Vagina (tissue), 2 donors: ENCODE measurements around the gene ARHGAP32.

Experiments used
- POLR2AphosphoS5 ChIP-seq, 2 donors: sonication (generic); formaldehyde crosslinking; IDR thresholded peaks; one replicate each; pipeline ENCODE4 v1.9.0; 2017; ENCODE audit warnings: antibody characterized with exemption in 2 of 2, mild to moderate bottlenecking in 2 of 2, low read depth in 1 of 2; ENCODE audit not compliant: insufficient read depth in 1 of 2
- TF ChIP-seq, protein P1 (sequence below), 3 experiments: fragments of 450-650 bp in 2 of 3; fragments of 200-600 bp in 1 of 3; sonication (generic) in 1 of 3; IDR thresholded peaks; one replicate each; pipeline ENCODE4 v1.5.1; 2017 to 2019; ENCODE audit warnings: antibody characterized with exemption in 3 of 3, mild to moderate bottlenecking in 2 of 3, moderate library complexity in 2 of 3

DNA sequence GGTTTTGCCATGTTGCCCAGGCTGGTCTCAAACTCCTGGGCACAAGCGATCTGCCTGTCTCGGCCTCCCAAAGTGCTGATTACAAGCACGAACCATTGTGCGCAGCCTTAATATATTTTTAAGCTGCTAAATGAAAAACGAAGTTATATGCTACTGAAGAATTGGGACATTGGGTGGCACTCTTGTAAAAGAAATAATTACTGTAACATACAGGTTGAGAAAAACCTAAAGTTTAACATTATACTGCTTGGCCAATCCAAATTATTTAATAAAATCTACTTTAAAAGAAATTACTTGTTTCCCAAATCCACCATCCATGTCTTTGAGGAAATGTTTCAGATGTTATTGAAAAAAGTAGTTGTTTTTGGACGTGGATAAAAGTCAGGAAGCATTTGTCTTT is 37.9 kb upstream of the ARHGAP32 start:
- TF ChIP-seq POLR2AphosphoS5 (IDR thresholded peaks at IDR 0.05; ENCODE audit: insufficient read depth in 1 of 2, low read depth in 1 of 2), result no peak
- TF ChIP-seq, protein P1, sequence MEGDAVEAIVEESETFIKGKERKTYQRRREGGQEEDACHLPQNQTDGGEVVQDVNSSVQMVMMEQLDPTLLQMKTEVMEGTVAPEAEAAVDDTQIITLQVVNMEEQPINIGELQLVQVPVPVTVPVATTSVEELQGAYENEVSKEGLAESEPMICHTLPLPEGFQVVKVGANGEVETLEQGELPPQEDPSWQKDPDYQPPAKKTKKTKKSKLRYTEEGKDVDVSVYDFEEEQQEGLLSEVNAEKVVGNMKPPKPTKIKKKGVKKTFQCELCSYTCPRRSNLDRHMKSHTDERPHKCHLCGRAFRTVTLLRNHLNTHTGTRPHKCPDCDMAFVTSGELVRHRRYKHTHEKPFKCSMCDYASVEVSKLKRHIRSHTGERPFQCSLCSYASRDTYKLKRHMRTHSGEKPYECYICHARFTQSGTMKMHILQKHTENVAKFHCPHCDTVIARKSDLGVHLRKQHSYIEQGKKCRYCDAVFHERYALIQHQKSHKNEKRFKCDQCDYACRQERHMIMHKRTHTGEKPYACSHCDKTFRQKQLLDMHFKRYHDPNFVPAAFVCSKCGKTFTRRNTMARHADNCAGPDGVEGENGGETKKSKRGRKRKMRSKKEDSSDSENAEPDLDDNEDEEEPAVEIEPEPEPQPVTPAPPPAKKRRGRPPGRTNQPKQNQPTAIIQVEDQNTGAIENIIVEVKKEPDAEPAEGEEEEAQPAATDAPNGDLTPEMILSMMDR (IDR thresholded peaks at IDR 0.05), result no peak
